Activated naive CD4-positive, alpha-beta T cell treated with anti-CD3 and anti-CD28 coated beads for 36 hours (primary cell): ENCODE measurements around the gene RPRD1B. TPM values are rescaled to one million over a fixed set of nuclear protein-coding genes. Genes with fewer than 3 reads are reported as not detected.

Source experiments
- CTCF ChIA-PET: fragments of 350-600 bp; sonication (Branson Sonifier 250); formaldehyde crosslinking; loops from one replicate; lab custom pipeline; 2021; ENCODE audit warnings: antibody characterized with exemption; lab: Charles Lee
- DNase-seq: peaks from one replicate; pipeline ENCODE4 v3.0.0-alpha.2; 2020
- H3K27ac Mint-ChIP-seq: one replicate; pipeline ENCODE4 v1.8.0; 2021; ENCODE audit warnings: mild to moderate bottlenecking, mixed read lengths
- H3K27me3 Mint-ChIP-seq: one replicate; pipeline ENCODE4 v1.8.0; 2021; ENCODE audit warnings: low read depth, mixed read lengths
- H3K36me3 Mint-ChIP-seq: one replicate; pipeline ENCODE4 v1.8.0; 2021; ENCODE audit warnings: low read depth, mixed read lengths
- H3K4me1 Mint-ChIP-seq: one replicate; pipeline ENCODE4 v1.8.0; 2021; ENCODE audit warnings: low read depth, mixed read lengths
- H3K4me3 Mint-ChIP-seq: one replicate; pipeline ENCODE4 v1.8.0; 2021; ENCODE audit warnings: mild to moderate bottlenecking, moderate library complexity, mixed read lengths
- H3K9me3 Mint-ChIP-seq: one replicate; pipeline ENCODE4 v1.8.0; 2021; ENCODE audit warnings: mixed read lengths
- intact Hi-C: fragments of 100-400 bp; cut with micrococcal nuclease; formaldehyde crosslinking; loops from one replicate; pipeline ENCODE4 v1.15.1; 2023
- total RNA-seq, 2 experiments: library from RNA; stranded (reverse); gene quantifications; one replicate each; pipeline ENCODE4 v1.2.3, GENCODE V29; 2021

RPRD1B gene
- 10 to 100 TPM; 31.6 to 32.7 TPM for total RNA-seq

GRCh38 chr20:38033330-38034107 is at the start of gene RPRD1B, which contains the start of gene TTI1:
TSS of gene RPRD1B (plus strand) at chr20:38033746. CDS start at chr20:38033948, 202 bp downstream.
TSS of gene TTI1 (minus strand) at chr20:38033456. CDS start at chr20:38013816, 19,640 bp downstream.
- Mint-ChIP-seq H3K36me3 (peaks cover 34% of the 10 kb centered on the region), H3K27ac (peak within 1 kb of the TSS; percentile 98), H3K4me3 (peak within 1 kb of the TSS; percentile 98), H3K9me3 (no peaks in the 10 kb centered on the region), H3K27me3 (no peaks in the 10 kb centered on the region), H3K4me1 (peaks cover 65% of the 10 kb centered on the region)
- intact Hi-C loops, result loop anchor here (1.0 to 10.0 kb wide), 5 partner anchors 24 to 939 kb away; partner anchors contain the start of genes MROH8, RBL1 and RPN2
- peak; percentile 93 for DNase-seq
- CTCF ChIA-PET, result interaction anchor here (0.8 to 2.1 kb wide), 3 partner anchors 40 to 188 kb away, joined by 3 to 7 read pairs (median 5); no protein-coding TSS in a partner anchor

- no peak for DNase-seq
- Mint-ChIP-seq H3K27me3 (no peaks in the 10 kb centered on the region), H3K27ac (no peak overlapping the region), H3K4me1 (no peaks in the 10 kb centered on the region), H3K4me3 (no peak overlapping the region), H3K36me3 (peaks cover 46% of the 10 kb centered on the region), H3K9me3 (no peaks in the 10 kb centered on the region)
- CTCF ChIA-PET, result interaction anchor here (1.5 kb wide), 1 partner anchor 9 kb away, joined by 4 read pairs; no protein-coding TSS in a partner anchor
- intact Hi-C loops, result no loop called here
Measured at GRCh38 chr20:37984018-37984785, 49.3 kb upstream of the RPRD1B start.

GRCh38 chr20:37986044-37986858 is 47.3 kb upstream of the RPRD1B start:
- H3K4me1 Mint-ChIP-seq, result peaks cover 7% of the 10 kb centered on the region
- peaks cover 53% of the 10 kb centered on the region for H3K36me3 Mint-ChIP-seq
- DNase-seq, result no peak
- H3K4me3 Mint-ChIP-seq, result no peak overlapping the region
- no peak overlapping the region for H3K27ac Mint-ChIP-seq
- no peaks in the 10 kb centered on the region for H3K27me3 Mint-ChIP-seq
- intact Hi-C loops, result no loop called here
- CTCF ChIA-PET, result no interaction called here
- H3K9me3 Mint-ChIP-seq, result no peaks in the 10 kb centered on the region

GRCh38 chr20:37986873-37987601 is 46.5 kb upstream of the RPRD1B start:
- no peak for DNase-seq
- H3K4me1 Mint-ChIP-seq, result peaks cover 13% of the 10 kb centered on the region
- CTCF ChIA-PET, result no interaction called here
- no peak overlapping the region for H3K4me3 Mint-ChIP-seq
- H3K9me3 Mint-ChIP-seq, result no peaks in the 10 kb centered on the region
- peaks cover 52% of the 10 kb centered on the region for H3K36me3 Mint-ChIP-seq
- H3K27ac Mint-ChIP-seq, result no peak overlapping the region
- intact Hi-C loops, result no loop called here
- H3K27me3 Mint-ChIP-seq, result no peaks in the 10 kb centered on the region

- H3K27me3 Mint-ChIP-seq, result no peaks in the 10 kb centered on the region
- peaks cover 46% of the 10 kb centered on the region for H3K36me3 Mint-ChIP-seq
- H3K4me1 Mint-ChIP-seq, result peaks cover 13% of the 10 kb centered on the region
- H3K9me3 Mint-ChIP-seq, result no peaks in the 10 kb centered on the region
- H3K4me3 Mint-ChIP-seq, result no peak overlapping the region
- DNase-seq, result no peak
- no peak overlapping the region for H3K27ac Mint-ChIP-seq
- intact Hi-C loops, result no loop called here
- CTCF ChIA-PET, result no interaction called here
Measured at GRCh38 chr20:37987602-37988290, 45.8 kb upstream of the RPRD1B start.

GRCh38 chr20:37988306-37988954 is 45.1 kb upstream of the RPRD1B start:
- no peak overlapping the region for H3K4me3 Mint-ChIP-seq
- CTCF ChIA-PET, result no interaction called here

GRCh38 chr20:37989601-37990295 is 43.8 kb upstream of the RPRD1B start:
- Mint-ChIP-seq H3K36me3 (peaks cover 45% of the 10 kb centered on the region), H3K9me3 (no peaks in the 10 kb centered on the region), H3K27me3 (no peaks in the 10 kb centered on the region), H3K4me1 (peaks cover 13% of the 10 kb centered on the region), H3K27ac (no peak overlapping the region), H3K4me3 (no peak overlapping the region)
- DNase-seq, result no peak
- intact Hi-C loops, result loop anchor here (5.0 kb wide), 1 partner anchor 87 kb away; the partner anchor contains the start of gene VSTM2L
- CTCF ChIA-PET, result no interaction called here

More at GRCh38 chr20:37988306-37988954, 45.1 kb upstream of the RPRD1B start:
- H3K27me3 Mint-ChIP-seq, result no peaks in the 10 kb centered on the region
- no peaks in the 10 kb centered on the region for H3K9me3 Mint-ChIP-seq
- H3K4me1 Mint-ChIP-seq, result peaks cover 13% of the 10 kb centered on the region
- peaks cover 44% of the 10 kb centered on the region for H3K36me3 Mint-ChIP-seq
- DNase-seq, result no peak
- intact Hi-C loops, result no loop called here
- H3K27ac Mint-ChIP-seq, result no peak overlapping the region

- no peaks in the 10 kb centered on the region for H3K27me3 Mint-ChIP-seq
- CTCF ChIA-PET, result no interaction called here
- H3K4me1 Mint-ChIP-seq, result peaks cover 13% of the 10 kb centered on the region
- intact Hi-C loops, result loop anchor here (5.0 kb wide), 1 partner anchor 88 kb away; the partner anchor contains the start of gene VSTM2L
- H3K36me3 Mint-ChIP-seq, result peaks cover 50% of the 10 kb centered on the region
- H3K9me3 Mint-ChIP-seq, result no peaks in the 10 kb centered on the region
- H3K27ac Mint-ChIP-seq, result no peak overlapping the region
- H3K4me3 Mint-ChIP-seq, result no peak overlapping the region
- peak; percentile 54 for DNase-seq
Measured at GRCh38 chr20:37990571-37991151, 42.9 kb upstream of the RPRD1B start.

GRCh38 chr20:37991157-37991866 is 42.2 kb upstream of the RPRD1B start:
- no peak for DNase-seq
- peaks cover 13% of the 10 kb centered on the region for H3K4me1 Mint-ChIP-seq
- no peak overlapping the region for H3K27ac Mint-ChIP-seq
- intact Hi-C loops, result loop anchor here (5.0 kb wide), 1 partner anchor 89 kb away; the partner anchor contains the start of gene VSTM2L
- CTCF ChIA-PET, result no interaction called here
- H3K9me3 Mint-ChIP-seq, result no peaks in the 10 kb centered on the region
- H3K27me3 Mint-ChIP-seq, result no peaks in the 10 kb centered on the region
- no peak overlapping the region for H3K4me3 Mint-ChIP-seq
- peaks cover 50% of the 10 kb centered on the region for H3K36me3 Mint-ChIP-seq
